ENCODE results near the gene SYNGR3.

SYNGR3 gene

GRCh38 chr16:1999866-2000514 is 10.2 kb downstream of the SYNGR3 start:
- FAIRE-seq = no peak
- DNase-seq (ENCODE audit: insufficient read length, low spot score) = no peak
- no peak for TF ChIP-seq POLR2A (IDR thresholded peaks at IDR 0.05; ENCODE audit: low read depth, low read length)

DNA sequence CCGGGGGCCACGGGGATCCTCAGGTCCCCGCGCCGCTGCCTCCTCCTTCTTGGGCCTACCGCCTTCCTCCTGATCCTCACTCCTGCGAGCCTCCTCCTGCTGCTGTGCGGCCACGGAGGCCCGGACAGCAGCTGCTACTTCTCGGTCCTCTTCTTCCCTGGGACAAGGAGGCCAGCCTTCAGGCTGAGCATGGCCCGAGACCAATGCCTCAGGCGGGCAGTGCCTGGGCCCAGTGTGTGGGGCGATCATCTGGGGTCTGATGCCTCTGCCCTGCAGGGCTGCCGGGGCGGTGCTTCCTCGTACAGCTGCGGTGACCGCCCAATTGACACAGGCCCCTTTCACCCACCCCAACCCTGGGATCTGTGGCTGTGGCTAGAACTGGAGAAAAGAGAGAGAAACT is 11.3 kb downstream of the SYNGR3 start:
- DNase-seq (ENCODE audit: insufficient read length, low spot score) (no peak), FAIRE-seq (no peak)
- no peak for TF ChIP-seq POLR2A (IDR thresholded peaks at IDR 0.05; ENCODE audit: low read depth, low read length)

GRCh38 chr16:2001456-2002355 is 11.9 kb downstream of the SYNGR3 start:
- TF ChIP-seq POLR2A (IDR thresholded peaks at IDR 0.05; ENCODE audit: low read depth, low read length) = no peak
- FAIRE-seq (no peak), DNase-seq (ENCODE audit: insufficient read length, low spot score) (no peak)

GRCh38 chr16:2002406-2003230 is 12.8 kb downstream of the SYNGR3 start:
- FAIRE-seq (no peak), DNase-seq (ENCODE audit: insufficient read length, low spot score) (no peak)
- no peak for TF ChIP-seq POLR2A (IDR thresholded peaks at IDR 0.05; ENCODE audit: low read depth, low read length)

- no peak for TF ChIP-seq POLR2A (IDR thresholded peaks at IDR 0.05; ENCODE audit: low read depth, low read length)
- DNase-seq (ENCODE audit: insufficient read length, low spot score) (no peak), FAIRE-seq (no peak)
Measured at GRCh38 chr16:2003231-2003826, 13.6 kb downstream of the SYNGR3 start.

DNA sequence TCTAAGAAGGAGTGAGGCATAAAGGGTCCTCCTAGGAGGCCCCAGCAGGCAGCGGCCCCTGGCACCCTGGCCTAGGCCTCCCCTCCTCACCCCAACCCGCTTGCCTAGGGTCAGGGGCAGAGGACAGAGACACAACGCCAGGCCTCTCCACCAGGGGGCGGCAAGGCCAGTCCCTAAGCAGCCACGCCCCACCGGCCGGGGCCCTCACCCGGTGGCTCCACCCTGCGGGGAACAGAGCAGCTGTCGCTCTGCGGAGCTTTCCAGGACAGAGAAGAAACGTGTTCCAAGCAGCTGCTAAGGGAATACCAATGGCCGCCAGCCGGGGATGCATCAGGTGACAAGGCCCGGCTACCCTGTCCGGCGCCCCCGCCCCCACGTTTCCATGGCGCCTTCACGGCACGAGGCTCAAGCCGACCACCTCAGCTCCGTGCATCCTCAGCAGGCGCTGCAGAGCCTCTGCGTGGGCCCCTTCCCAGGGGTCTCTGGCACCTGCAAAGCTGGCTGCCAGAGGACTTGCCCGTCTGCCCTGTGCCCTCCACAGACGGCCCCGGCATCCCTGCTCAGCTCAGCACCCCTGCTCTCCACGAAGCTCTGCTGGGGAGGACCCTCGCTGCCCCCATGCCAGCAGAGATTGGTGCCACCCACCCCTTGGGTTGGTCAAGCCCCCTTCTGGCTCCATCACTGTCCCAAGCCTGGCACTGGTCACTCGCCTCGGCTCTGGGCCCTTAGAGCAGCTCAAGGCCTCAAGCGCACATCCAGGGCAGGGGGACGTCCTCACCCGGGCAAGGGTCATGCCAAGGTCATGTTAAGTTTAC is 14.3 kb downstream of the SYNGR3 start:
- DNase-seq (ENCODE audit: insufficient read length, low spot score) (peak; percentile 94), FAIRE-seq (no peak)
- TF ChIP-seq POLR2A (IDR thresholded peaks at IDR 0.05; ENCODE audit: low read depth, low read length) = no peak

GRCh38 chr16:2004795-2005517 is 15.2 kb downstream of the SYNGR3 start:
- FAIRE-seq (no peak), DNase-seq (ENCODE audit: insufficient read length, low spot score) (no peak)
- no peak for TF ChIP-seq POLR2A (IDR thresholded peaks at IDR 0.05; ENCODE audit: low read depth, low read length)

- no peak for DNase-seq (ENCODE audit: insufficient read length, low spot score)
- FAIRE-seq = no peak
- no peak for TF ChIP-seq POLR2A (IDR thresholded peaks at IDR 0.05; ENCODE audit: low read depth, low read length)
Measured at GRCh38 chr16:2005646-2006045, 15.9 kb downstream of the SYNGR3 start.

- no peak for DNase-seq (ENCODE audit: insufficient read length, low spot score)
- no peak for FAIRE-seq
- TF ChIP-seq POLR2A (IDR thresholded peaks at IDR 0.05; ENCODE audit: low read depth, low read length) = no peak
Measured at GRCh38 chr16:2006317-2006716, 16.5 kb downstream of the SYNGR3 start.

DNA sequence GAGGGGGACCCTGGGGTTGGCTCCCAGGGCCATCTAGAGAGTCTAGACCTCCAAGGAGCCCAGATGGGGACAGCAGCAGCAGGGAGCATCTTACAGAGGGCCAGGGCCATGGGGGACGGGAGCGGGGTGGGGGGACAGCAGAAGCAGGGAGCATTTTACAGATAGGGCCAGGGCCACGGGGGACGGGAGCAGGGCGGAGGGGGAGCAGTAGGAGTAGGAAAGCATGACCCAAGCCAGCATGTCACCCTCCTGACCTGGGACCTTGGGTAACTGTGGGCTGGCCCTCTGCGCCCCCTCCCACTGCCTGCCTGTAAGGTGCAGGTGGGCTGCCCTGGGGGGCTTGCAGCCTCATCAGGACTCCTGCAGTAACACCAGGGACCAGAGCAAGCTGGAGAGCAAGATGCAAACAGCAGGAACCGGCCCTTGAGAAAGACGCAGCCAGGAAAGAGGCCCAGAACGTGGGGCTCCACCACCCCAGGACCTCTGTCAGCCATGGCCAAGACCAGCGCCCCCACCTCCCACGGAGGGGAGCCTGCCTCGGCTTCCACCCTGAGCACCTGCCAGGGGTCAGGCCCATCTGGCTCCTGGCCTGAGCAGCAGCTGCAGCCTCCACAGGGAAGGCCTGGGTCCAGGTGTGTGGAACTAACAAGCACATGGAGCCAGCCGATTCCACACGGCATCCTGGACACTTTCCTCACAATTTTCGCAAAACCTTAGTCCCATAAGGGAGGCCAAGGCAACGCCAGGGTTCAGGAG is 17.5 kb downstream of the SYNGR3 start:
- no peak for TF ChIP-seq POLR2A (IDR thresholded peaks at IDR 0.05; ENCODE audit: low read depth, low read length)
- DNase-seq (ENCODE audit: insufficient read length, low spot score) = no peak
- no peak for FAIRE-seq

DNA sequence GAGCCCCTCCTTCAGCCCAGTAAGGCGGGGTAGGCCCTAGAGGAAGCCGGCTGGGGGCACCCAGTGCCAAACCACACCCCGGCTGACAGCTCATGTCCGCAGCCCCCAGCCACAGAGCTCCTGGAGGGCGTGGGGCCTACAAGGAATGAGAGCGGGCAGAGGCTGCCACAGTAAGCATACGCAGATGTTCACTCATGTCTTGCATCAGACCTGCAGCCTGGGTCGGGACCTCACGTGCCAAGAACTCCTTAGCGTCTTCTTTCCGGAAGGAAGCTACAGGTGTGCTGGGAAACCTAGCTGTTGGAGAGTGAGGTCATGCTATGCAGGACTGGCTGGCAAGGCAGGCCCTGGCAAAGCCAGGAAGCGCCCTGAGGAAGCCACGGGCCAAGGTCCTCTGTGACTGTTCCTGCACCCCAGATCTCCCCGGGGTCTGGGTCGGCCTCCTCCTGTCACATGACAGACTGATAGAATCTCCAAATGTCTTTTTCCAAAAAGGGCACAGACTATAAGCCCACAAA is 18.3 kb downstream of the SYNGR3 start:
- FAIRE-seq (no peak), DNase-seq (ENCODE audit: insufficient read length, low spot score) (no peak)
- no peak for TF ChIP-seq POLR2A (IDR thresholded peaks at IDR 0.05; ENCODE audit: low read depth, low read length)

All from H54 (cell line).